AG09309 (cell line): Measurements from ENCODE around the gene ASB17.

Experiments used
- DNase-seq: peaks from one replicate; pipeline ENCODE4 v3.0.0-alpha.2; 2010; ENCODE audit warnings: low read depth
- H3K4me3 ChIP-seq: 2 replicates; pipeline ENCODE4 v1.5.1; 2011; ENCODE audit warnings: mild to moderate bottlenecking, low read depth, low read length, moderate library complexity; ENCODE audit not compliant: control insufficient read depth
- TF ChIP-seq, protein P1 (sequence below): IDR thresholded peaks from 2 replicates; pipeline ENCODE4 v1.5.1; 2011; ENCODE audit warnings: mild to moderate bottlenecking, low read depth, low read length, inconsistent platforms; ENCODE audit not compliant: insufficient read depth, control insufficient read depth; ENCODE audit errors: missing control alignments

ASB17 gene

DNA sequence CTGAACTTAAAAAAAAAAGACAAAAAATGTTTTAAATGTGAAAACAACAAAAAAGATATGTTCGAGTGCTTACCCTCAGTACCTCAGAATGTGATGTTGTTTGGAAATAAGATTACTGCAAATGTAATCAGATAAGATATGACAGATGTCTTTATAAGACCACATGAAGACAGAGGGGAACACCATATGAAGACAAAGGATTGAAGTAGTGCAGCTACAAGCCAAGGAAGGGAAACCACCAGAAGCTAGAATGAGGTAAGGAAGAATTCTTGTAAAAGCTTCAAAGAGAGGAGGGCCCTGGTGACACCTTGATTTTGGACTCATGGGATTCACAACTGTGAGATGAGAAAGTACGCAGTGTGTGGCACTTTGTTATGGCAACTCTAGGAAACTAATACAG is 15.4 kb downstream of the ASB17 start:
- DNase-seq: no peak
- H3K4me3 ChIP-seq: no peak overlapping the region
- TF ChIP-seq, protein P1, sequence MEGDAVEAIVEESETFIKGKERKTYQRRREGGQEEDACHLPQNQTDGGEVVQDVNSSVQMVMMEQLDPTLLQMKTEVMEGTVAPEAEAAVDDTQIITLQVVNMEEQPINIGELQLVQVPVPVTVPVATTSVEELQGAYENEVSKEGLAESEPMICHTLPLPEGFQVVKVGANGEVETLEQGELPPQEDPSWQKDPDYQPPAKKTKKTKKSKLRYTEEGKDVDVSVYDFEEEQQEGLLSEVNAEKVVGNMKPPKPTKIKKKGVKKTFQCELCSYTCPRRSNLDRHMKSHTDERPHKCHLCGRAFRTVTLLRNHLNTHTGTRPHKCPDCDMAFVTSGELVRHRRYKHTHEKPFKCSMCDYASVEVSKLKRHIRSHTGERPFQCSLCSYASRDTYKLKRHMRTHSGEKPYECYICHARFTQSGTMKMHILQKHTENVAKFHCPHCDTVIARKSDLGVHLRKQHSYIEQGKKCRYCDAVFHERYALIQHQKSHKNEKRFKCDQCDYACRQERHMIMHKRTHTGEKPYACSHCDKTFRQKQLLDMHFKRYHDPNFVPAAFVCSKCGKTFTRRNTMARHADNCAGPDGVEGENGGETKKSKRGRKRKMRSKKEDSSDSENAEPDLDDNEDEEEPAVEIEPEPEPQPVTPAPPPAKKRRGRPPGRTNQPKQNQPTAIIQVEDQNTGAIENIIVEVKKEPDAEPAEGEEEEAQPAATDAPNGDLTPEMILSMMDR: no peak

DNA sequence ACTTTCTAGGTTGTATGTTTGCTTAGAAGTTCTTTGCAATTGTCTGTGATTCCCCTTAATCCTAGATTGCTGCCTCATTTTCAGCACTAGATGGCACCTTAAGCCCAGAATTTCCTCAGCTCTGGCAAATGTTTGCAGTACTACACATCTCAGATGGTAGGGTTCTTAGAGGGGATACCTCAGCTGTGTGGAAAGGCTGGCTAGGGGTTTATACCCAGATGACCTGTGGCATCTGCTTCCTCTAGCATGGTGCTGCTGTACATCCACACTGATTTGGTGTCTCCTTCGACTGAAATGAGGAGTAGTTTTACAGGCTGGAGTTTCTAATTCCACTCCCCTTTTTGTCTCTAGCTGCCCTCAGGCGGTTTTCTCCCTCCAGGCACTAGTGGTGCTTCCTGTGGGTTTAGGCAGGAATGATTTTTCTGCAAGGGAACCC is 23.5 kb downstream of the ASB17 start:
- TF ChIP-seq, protein P1: peak; percentile 57
- peak; percentile 8 for DNase-seq
- no peak overlapping the region for H3K4me3 ChIP-seq

DNA sequence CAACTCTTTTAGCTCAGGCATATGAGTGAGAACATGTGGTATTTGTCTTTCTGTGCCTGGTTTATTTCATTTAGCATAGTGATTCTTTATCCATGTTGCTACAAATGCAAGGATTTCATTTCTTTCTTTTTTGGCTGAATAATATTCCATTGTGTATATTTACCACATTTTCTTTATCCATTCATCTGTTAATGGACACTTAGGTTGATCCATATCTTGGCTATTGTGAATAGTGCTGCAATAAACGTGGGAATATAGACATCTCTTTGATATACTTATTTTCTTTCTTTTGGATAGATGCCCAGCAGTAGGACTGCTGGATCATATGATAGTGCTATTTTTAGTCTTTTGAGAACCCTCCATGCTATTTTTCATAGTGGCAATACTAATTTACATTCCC is 30.8 kb downstream of the ASB17 start:
- no peak for DNase-seq
- no peak overlapping the region for H3K4me3 ChIP-seq
- TF ChIP-seq, protein P1: no peak

DNA sequence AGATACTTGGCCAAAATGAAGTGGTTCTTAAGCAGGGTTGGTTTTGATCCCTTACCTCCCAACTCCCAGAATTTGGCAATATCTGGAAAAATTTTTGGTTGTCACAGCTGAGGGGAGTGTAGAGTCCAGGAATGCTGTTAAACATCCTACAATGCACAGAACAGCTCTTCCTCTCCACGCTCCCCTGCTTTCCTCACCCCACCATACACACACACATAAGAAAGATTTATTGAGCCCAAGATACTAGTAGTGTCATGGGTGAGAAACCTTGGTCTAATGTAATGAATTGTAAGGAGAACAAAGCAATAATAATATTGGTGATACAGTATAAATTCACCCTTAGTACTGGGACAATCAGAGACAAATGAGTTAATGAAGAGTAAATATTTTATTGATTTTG is 47.8 kb downstream of the ASB17 start:
- TF ChIP-seq, protein P1: no peak
- no peak overlapping the region for H3K4me3 ChIP-seq
- no peak for DNase-seq

DNA sequence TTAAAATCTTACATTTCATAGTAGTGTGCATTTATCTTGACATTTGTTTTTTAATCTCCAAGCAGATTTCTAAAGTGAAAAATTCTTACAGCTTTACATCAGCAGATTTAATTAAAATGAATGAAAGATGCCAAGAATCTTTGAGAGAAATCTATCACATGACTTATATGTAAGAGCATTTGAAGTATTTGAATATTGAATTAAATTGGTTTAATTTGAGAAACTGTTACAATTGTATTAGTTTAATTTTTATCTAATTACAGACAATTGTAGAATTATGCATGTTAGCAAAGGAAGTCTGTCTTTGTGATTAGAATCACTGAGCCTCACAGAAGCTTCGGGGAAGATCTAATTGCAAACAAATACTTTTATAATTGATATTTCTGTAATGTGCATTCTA is 52.2 kb downstream of the ASB17 start:
- DNase-seq: no peak
- TF ChIP-seq, protein P1: no peak
- H3K4me3 ChIP-seq: no peak overlapping the region

DNA sequence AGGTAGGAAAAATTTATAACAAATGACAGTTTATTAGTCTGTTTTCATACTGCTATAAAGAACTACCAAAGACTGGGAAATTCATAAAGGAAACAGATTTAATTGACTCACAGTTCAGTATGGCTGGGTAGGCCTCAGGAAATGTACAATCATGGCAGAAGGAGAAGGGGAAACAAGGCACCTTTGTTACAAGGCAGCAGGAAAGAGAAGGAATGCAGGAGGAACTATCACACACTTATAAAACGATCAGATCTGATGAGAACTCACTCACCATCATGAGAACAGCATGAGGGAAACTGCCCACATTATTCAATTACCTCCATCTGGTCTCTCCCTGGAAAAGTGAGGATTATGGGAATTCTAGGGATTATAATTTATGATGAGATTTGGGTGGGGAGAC is 61.3 kb downstream of the ASB17 start:
- TF ChIP-seq, protein P1: no peak
- H3K4me3 ChIP-seq: no peak overlapping the region

More for the DNA sequence above, 61.3 kb downstream of the ASB17 start:
- DNase-seq: no peak
